GM11168 (cell line): ENCODE results near the gene NIPSNAP2.
"Not testable (repeated sequence)": the region's sequence is repeated elsewhere in the genome, so short reads cannot be mapped to it uniquely, and the experiment has no call there.

Source experiments
- in situ Hi-C: fragments of 300-500 bp; cut with MboI; formaldehyde crosslinking; loops from one replicate; pipeline ENCODE4 v1.12.0; 2022; ENCODE audit warnings: low sequenced_read_pairs; ENCODE audit not compliant: unreplicated experiment

Gene NIPSNAP2

GRCh38 chr7:55973747-55974250 lies 9.4 kb downstream of the NIPSNAP2 start:
- in situ Hi-C loops, result no loop called here

GRCh38 chr7:55975988-55976633 lies 11.7 kb downstream of the NIPSNAP2 start:
- in situ Hi-C loops, result no loop called here

- in situ Hi-C loops, result no loop called here
Measured at GRCh38 chr7:55977831-55978230, 13.4 kb downstream of the NIPSNAP2 start.

- in situ Hi-C loops, result no loop called here
Measured at GRCh38 chr7:55980266-55980665, 15.9 kb downstream of the NIPSNAP2 start.

- in situ Hi-C loops, result no loop called here
Measured at GRCh38 chr7:55983537-55983936, 19.2 kb downstream of the NIPSNAP2 start.

- in situ Hi-C loops, result no loop called here
Measured at GRCh38 chr7:55992346-55992745, 28.0 kb downstream of the NIPSNAP2 start.

- in situ Hi-C loops, result no loop called here
Measured at GRCh38 chr7:55996856-55997500, 32.6 kb downstream of the NIPSNAP2 start.

- in situ Hi-C loops, result no loop called here
Measured at GRCh38 chr7:56003749-56004148, 39.4 kb downstream of the NIPSNAP2 start.

- in situ Hi-C loops, result no loop called here
Measured at GRCh38 chr7:56007167-56007652, 42.8 kb downstream of the NIPSNAP2 start.

GRCh38 chr7:56007891-56008290 lies 43.5 kb downstream of the NIPSNAP2 start:
- in situ Hi-C loops, result no loop called here

- in situ Hi-C loops, result no loop called here
Measured at GRCh38 chr7:56009695-56010094, 45.3 kb downstream of the NIPSNAP2 start.

GRCh38 chr7:56017015-56017414 lies 52.6 kb downstream of the NIPSNAP2 start:
- in situ Hi-C loops, result not testable (repeated sequence)

- in situ Hi-C loops, result no loop called here
Measured at GRCh38 chr7:56019501-56019900, 55.1 kb downstream of the NIPSNAP2 start.

GRCh38 chr7:56023500-56023899 lies 59.1 kb downstream of the NIPSNAP2 start:
- in situ Hi-C loops, result no loop called here

- in situ Hi-C loops, result no loop called here
Measured at GRCh38 chr7:56026538-56026937, 62.2 kb downstream of the NIPSNAP2 start.

GRCh38 chr7:56028942-56029630 lies 64.7 kb downstream of the NIPSNAP2 start:
- in situ Hi-C loops, result no loop called here

GRCh38 chr7:56030340-56030739 lies 66.0 kb downstream of the NIPSNAP2 start:
- in situ Hi-C loops, result no loop called here

- in situ Hi-C loops, result not testable (repeated sequence)
Measured at GRCh38 chr7:56031556-56031955, 67.2 kb downstream of the NIPSNAP2 start.

GRCh38 chr7:56032578-56032977 lies 68.2 kb downstream of the NIPSNAP2 start:
- in situ Hi-C loops, result not testable (repeated sequence)

- in situ Hi-C loops, result no loop called here
Measured at GRCh38 chr7:56033671-56034432, 69.5 kb downstream of the NIPSNAP2 start.
